K562 (cell line): ENCODE measurements around the gene TMC8. TPM values are rescaled to one million over a fixed set of nuclear protein-coding genes. Genes with fewer than 3 reads are reported as not detected.

ENCODE experiments used
- ATAC-seq: fragments of 200-7000 bp; cut with Tn5 transposase; 3 replicates; pipeline ENCODE4 v1.9.1; 2020; ENCODE audit warnings: moderate library complexity
- BruUV-seq: library from RNA; stranded (reverse); fragments of 400-500 nt; replicated peaks from 2 replicates; lab custom pipeline; 2021; lab: Mats Ljungman, UMichigan
- CTCF ChIA-PET: fragments of 300-600 bp; formaldehyde crosslinking; extraction: SDS; loops from one replicate; lab custom pipeline; 2021; ENCODE audit warnings: low intra/inter-chr PET ratio; lab: Yijun Ruan, JAX
- POLR2A ChIA-PET: fragments of 300-600, 350-650 bp; sonication (Branson Sonifier 250); formaldehyde crosslinking; extraction: SDS; loops from one replicate; lab custom pipeline; 2021; ENCODE audit warnings: antibody characterized with exemption, inconsistent platforms; lab: Yijun Ruan, JAX
- DNase-seq, 4 experiments: peaks; one replicate each; pipeline versions ENCODE4 v3.0.0 to v3.0.0-alpha.2; 2011 to 2018; ENCODE audit warnings: low spot score in 3 of 4, mixed read lengths in 3 of 4; ENCODE audit errors: extremely low read depth in 1 of 4
- FAIRE-seq: peaks from 2 replicates; lab custom pipeline; 2011; peaks lifted over from hg19 to GRCh38; lab: Jason Lieb, UNC
- H2AFZ ChIP-seq: 2 replicates; pipeline ENCODE4 v1.6.0; 2011; ENCODE audit warnings: low read depth, low read length, control low read depth, inconsistent platforms
- H3K27ac ChIP-seq: fragments of 200-600 bp; 3 replicates; pipeline ENCODE4 v1.8.0; 2011; ENCODE audit warnings: low read depth, mild to moderate bottlenecking, control low read depth, inconsistent platforms, low read length, moderate library complexity, mixed read lengths; ENCODE audit errors: extremely low read depth
- H3K27me3 ChIP-seq, 2 experiments: fragments of 300-600 bp in 1 of 2; 2 replicates in 1 of 2; 3 replicates in 1 of 2; pipeline versions ENCODE4 v1.6.0 to v1.8.0; 2011; ENCODE audit warnings: inconsistent platforms in 2 of 2, low read length in 2 of 2, mild to moderate bottlenecking in 1 of 2, mixed read lengths in 1 of 2, moderate library complexity in 1 of 2; ENCODE audit not compliant: control insufficient read depth in 2 of 2, insufficient read depth in 2 of 2
- H3K36me3 ChIP-seq: fragments of 300-600 bp; 3 replicates; pipeline ENCODE4 v1.8.0; 2011; ENCODE audit warnings: mild to moderate bottlenecking, low read length, inconsistent platforms; ENCODE audit not compliant: control insufficient read depth, insufficient read depth
- H3K4me1 ChIP-seq, 2 experiments: fragments of 200-600 bp in 1 of 2; replicated peaks in 1 of 2; 2 replicates in 1 of 2; 3 replicates in 1 of 2; pipeline versions ENCODE4 v1.5.1 to v1.8.0; 2011; ENCODE audit warnings: inconsistent platforms in 2 of 2, low read length in 2 of 2, mild to moderate bottlenecking in 1 of 2, mixed read lengths in 1 of 2, moderate library complexity in 1 of 2; ENCODE audit not compliant: control insufficient read depth in 2 of 2, insufficient read depth in 2 of 2
- H3K4me2 ChIP-seq: 2 replicates; pipeline ENCODE4 v1.6.1; 2011; ENCODE audit warnings: low read length, control low read depth, inconsistent platforms, mixed read lengths; ENCODE audit not compliant: insufficient read depth
- H3K4me3 ChIP-seq: fragments of 200-600 bp; sonication (generic), shearing (Covaris generic); 2 replicates; pipeline ENCODE4 v1.5.1; 2016; ENCODE audit warnings: control low read depth, inconsistent platforms
- H3K79me2 ChIP-seq: fragments of 200-600 bp; 3 replicates; pipeline ENCODE4 v1.8.0; 2011; ENCODE audit warnings: low read length, inconsistent platforms; ENCODE audit not compliant: control insufficient read depth, insufficient read depth
- H3K9ac ChIP-seq, 2 experiments: 2 replicates each; pipeline versions ENCODE4 v1.6.0 to v1.6.1; 2011; ENCODE audit warnings: low read depth in 2 of 2, low read length in 2 of 2, control low read depth in 1 of 2, inconsistent platforms in 1 of 2, mild to moderate bottlenecking in 1 of 2, mixed read lengths in 1 of 2; ENCODE audit not compliant: insufficient read depth in 1 of 2
- H3K9me1 ChIP-seq: one replicate; pipeline ENCODE4 v1.6.0; 2011; ENCODE audit warnings: inconsistent platforms, mild to moderate bottlenecking, low read length, moderate library complexity; ENCODE audit not compliant: control insufficient read depth, insufficient read depth
- H3K9me3 ChIP-seq: replicated peaks from 2 replicates; pipeline ENCODE4 v1.5.1; 2011; ENCODE audit warnings: low read depth, low read length, inconsistent platforms; ENCODE audit not compliant: control insufficient read depth, insufficient read depth
- H4K20me1 ChIP-seq: replicated peaks from 2 replicates; pipeline ENCODE4 v1.6.1; 2011; ENCODE audit warnings: low read length, inconsistent platforms, mixed read lengths; ENCODE audit not compliant: control insufficient read depth, insufficient read depth
- ARID2 ChIP-seq: fragments of 450-650 bp; IDR thresholded peaks from 2 replicates; pipeline ENCODE4 v1.6.1; 2017; ENCODE audit warnings: antibody characterized with exemption, mild to moderate bottlenecking
- COPS2 ChIP-seq: fragments of 450-650 bp; conservative IDR thresholded peaks from 2 replicates; pipeline ENCODE4 v1.6.1; 2016; ENCODE audit warnings: mild to moderate bottlenecking, moderate library complexity
- E2F4 ChIP-seq: sonication (generic); formaldehyde crosslinking; IDR thresholded peaks from 2 replicates; pipeline ENCODE4 v1.8.0; 2022; ENCODE audit warnings: mild to moderate bottlenecking, low read depth, missing genetic modification reagents
- FOXP1 ChIP-seq: sonication (generic); formaldehyde crosslinking; IDR thresholded peaks from 2 replicates; pipeline ENCODE4 v1.8.0; 2022; ENCODE audit warnings: mild to moderate bottlenecking, missing genetic modification reagents
- GABPA ChIP-seq: fragments of 200-800 bp; sonication (Bioruptor generic); conservative IDR thresholded peaks from 2 replicates; pipeline ENCODE4 v1.6.1; 2016; ENCODE audit warnings: low read depth, missing genetic modification characterization, missing compliant biosample characterization
- HMGN3 ChIP-seq: IDR thresholded peaks from 2 replicates; pipeline ENCODE4 v1.6.1; 2011; ENCODE audit warnings: borderline replicate concordance, low read depth, mild to moderate bottlenecking, mixed read lengths, low read length; ENCODE audit not compliant: insufficient read length; ENCODE audit errors: extremely low read depth
- HNRNPL ChIP-seq: fragments of 200-400 bp; formaldehyde crosslinking; IDR thresholded peaks from 2 replicates; pipeline ENCODE4 v1.6.1; 2017; ENCODE audit warnings: low read depth, mild to moderate bottlenecking, low read length
- KAT2B ChIP-seq: IDR thresholded peaks from one replicate; pipeline ENCODE4 v1.6.1; 2012; ENCODE audit warnings: low read depth, mild to moderate bottlenecking, control low read depth, inconsistent platforms, low read length, moderate library complexity
- LCOR ChIP-seq: sonication (generic); formaldehyde crosslinking; IDR thresholded peaks from 2 replicates; pipeline ENCODE4 v1.8.0; 2022; ENCODE audit warnings: mild to moderate bottlenecking, missing genetic modification reagents
- PYGO2 ChIP-seq: fragments of 450-650 bp; IDR thresholded peaks from 2 replicates; pipeline ENCODE4 v1.6.1; 2016; ENCODE audit warnings: mild to moderate bottlenecking, missing genetic modification characterization, moderate library complexity, missing compliant biosample characterization
- RBBP5 ChIP-seq: fragments of 200-600 bp; sonication (generic); IDR thresholded peaks from 2 replicates; pipeline ENCODE4 v1.6.1; 2012; ENCODE audit warnings: borderline replicate concordance, mild to moderate bottlenecking, low read length, control low read depth, inconsistent platforms; ENCODE audit not compliant: insufficient read depth, poor library complexity, severe bottlenecking
- RERE ChIP-seq: sonication (generic); formaldehyde crosslinking; IDR thresholded peaks from 2 replicates; pipeline ENCODE4 v1.8.0; 2023; ENCODE audit warnings: missing genetic modification reagents, mild to moderate bottlenecking, borderline replicate concordance
- SMARCA5 ChIP-seq: fragments of 450-650 bp; IDR thresholded peaks from 2 replicates; pipeline ENCODE4 v1.6.1; 2016
- TSC22D4 ChIP-seq: fragments of 450-650 bp; IDR thresholded peaks from 2 replicates; pipeline ENCODE4 v1.6.1; 2016; ENCODE audit warnings: missing genetic modification characterization, missing biosample characterization, control low read depth
- ZNF408 ChIP-seq: fragments of 250-450 bp; sonication (Bioruptor Pico); IDR thresholded peaks from 2 replicates; pipeline ENCODE4 v1.4.0; 2020; ENCODE audit warnings: low read depth, mild to moderate bottlenecking, moderate library complexity
- WGBS: fragments of 100-300 bp; shearing (Covaris generic); methylation state at CpG from one replicate; pipeline ENCODE4 v1.1.6; 2016; ENCODE audit warnings: low coverage, mixed read lengths; ENCODE audit not compliant: insufficient coverage; ENCODE audit errors: missing lambda C conversion rate; 5-methylcytosine and 5-hydroxymethylcytosine counted together
- in situ Hi-C: fragments of 300-500 bp; cut with MboI; formaldehyde crosslinking; loops from 4 replicates; pipeline ENCODE4 v1.15.0; 2018; ENCODE audit warnings: inconsistent platforms, mixed read lengths
- intact Hi-C: fragments of 100-400 bp; cut with micrococcal nuclease; formaldehyde crosslinking; loops from 2 replicates; pipeline ENCODE4 v1.14.2; 2022
- polyA plus RNA-seq, 8 experiments: library from polyadenylated mRNA; depleted of rRNA in 4 of 8; stranded (reverse) in 5 of 8; unstranded in 3 of 8; fragments of >200 nt; fragmentation: Nextera tagmentation in 2 of 8; fragmentation: Illumina TruSeq in 1 of 8; extraction: Ambion mirVana in 2 of 8; extraction: Trizol in 1 of 8; gene quantifications; 2 replicates each; pipeline versions ENCODE4 v1.2.1 to v1.2.3, GENCODE V29; 2011 to 2014; ENCODE audit warnings: inconsistent platforms in 1 of 8, missing spikeins in 1 of 8
- total RNA-seq, 7 experiments: library from RNA; depleted of rRNA in 6 of 7; stranded (reverse); fragments of >200 nt in 6 of 7; fragmentation: Illumina TruSeq in 2 of 7; extraction: Trizol in 2 of 7; gene quantifications; 2 replicates each; pipeline versions ENCODE4 v1.2.1 to v1.2.3, GENCODE V29; 2011 to 2021; ENCODE audit warnings: low replicate concordance in 1 of 7

TMC8 gene
- total and polyA plus RNA-seq, 9 of the 15 experiments (the other 6 are each of a cell fraction or from before 2014, with no cell fraction given): 0.13 to 10.9 (median 2.8) TPM

DNA sequence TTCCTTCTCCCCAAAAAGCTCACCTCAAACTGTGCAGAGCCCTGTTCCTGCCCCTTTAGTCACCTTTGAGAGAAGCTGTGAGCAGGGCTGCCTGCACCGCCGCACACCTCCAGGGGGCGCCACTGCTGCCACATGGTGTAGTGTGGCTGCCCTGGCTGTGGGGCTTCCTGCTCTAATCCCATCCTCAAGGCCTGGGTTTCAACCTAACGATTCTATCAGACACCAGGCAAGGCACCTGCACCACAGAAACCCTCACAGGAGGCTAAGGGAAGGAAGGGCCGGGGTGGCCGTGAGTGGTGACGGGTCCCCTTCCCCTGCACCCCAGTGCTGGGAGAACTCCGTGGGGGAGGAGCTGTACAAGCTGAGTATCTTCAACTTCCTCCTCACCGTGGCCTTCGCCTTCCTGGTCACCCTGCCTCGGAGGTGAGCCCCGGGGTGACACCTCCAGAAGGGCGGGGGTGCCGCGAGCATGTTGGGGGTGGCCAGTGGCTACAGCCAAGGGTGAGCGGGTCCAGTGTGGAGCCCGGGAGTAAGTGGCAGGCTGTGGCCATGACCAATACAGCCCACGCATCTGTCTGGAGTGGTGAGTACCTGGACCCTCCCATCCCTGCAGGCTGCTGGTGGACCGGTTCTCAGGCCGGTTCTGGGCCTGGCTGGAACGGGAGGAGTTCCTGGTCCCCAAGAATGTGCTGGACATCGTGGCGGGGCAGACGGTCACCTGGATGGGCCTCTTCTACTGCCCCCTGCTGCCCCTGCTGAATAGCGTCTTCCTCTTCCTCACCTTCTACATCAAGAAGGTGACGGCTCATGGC, 7.0 kb downstream of the TMC8 start:
- CTCF ChIA-PET: no interaction called here
- ATAC-seq (peak; percentile 33), FAIRE-seq (peak; percentile 87), DNase-seq (peak; percentile 60 to 84 (median 68))
- peaks cover 70 to 99% of the 10 kb centered on the region in 2 experiments for H3K4me1 ChIP-seq
- peak overlapping the region; percentile 44 to 90 for H3K9ac ChIP-seq
- H3K27me3 ChIP-seq: no peaks in the 10 kb centered on the region
- H3K79me2 ChIP-seq: peaks cover 12% of the 10 kb centered on the region; the same call in 2 of the 3 replicates
- POLR2A ChIA-PET: interaction anchor here (0.6 to 0.8 kb wide), 4 partner anchors 10 to 346 kb away, joined by 3 to 4 read pairs (median 3); no protein-coding TSS in a partner anchor
- no peaks in the 10 kb centered on the region for H3K9me3 ChIP-seq
- intact Hi-C loops (loop anchor here (2.0 to 5.0 kb wide), 2 partner anchors 50 to 53 kb away; partner anchors contain the start of genes AFMID and TK1), in situ Hi-C loops (no loop called here)
- H3K36me3 ChIP-seq: no peaks in the 10 kb centered on the region
- peak overlapping the region; percentile 76 for H3K27ac ChIP-seq
- peak overlapping the region; percentile 62 for H3K4me2 ChIP-seq
- 5% methylated on average over 25 of the region's 26 CpGs for whole genome bisulfite sequencing
- H3K9me1 ChIP-seq: no peaks in the 10 kb centered on the region
- H2AFZ ChIP-seq: peak overlapping the region; percentile 97
- no peaks in the 10 kb centered on the region for H4K20me1 ChIP-seq
- H3K4me3 ChIP-seq: no peak overlapping the region
- no TSS peak for BruUV-seq
- TF ChIP-seq HMGN3 (peak; percentile 22), KAT2B (no peak), PYGO2 (tag) (no peak), LCOR (peak; percentile 77; the same call in 1 of the 2 replicates), FOXP1 (CRISPR knock-in tag) (peak; percentile 34; the same call in 1 of the 2 replicates), ZNF408 (CRISPR knock-in tag) (no peak), HNRNPL (no peak), RBBP5 (no peak), E2F4 (no peak), COPS2 (no peak), RERE (CRISPR knock-in tag) (no peak), ARID2 (no peak), GABPA (tag) (0 out of 2 replicates have a peak, but pooled peaks have one; percentile 22), SMARCA5 (peak; percentile 95), TSC22D4 (no peak)
